ENCODE measurements around the gene FUT2.

The FUT2 gene

GRCh38 chr19:48670699-48671445 lies 24.9 kb upstream of the FUT2 start:
- Histone ChIP-seq H3K36me3 (ENCODE audit: insufficient read depth, low read length) (no peaks in the 10 kb centered on the region), H2AFZ (ENCODE audit: low read length) (no peak overlapping the region), H4K20me1 (ENCODE audit: insufficient read depth, low read length, poor library complexity, severe bottlenecking) (no peaks in the 10 kb centered on the region), H3K4me3 (ENCODE audit: low read length, poor library complexity, severe bottlenecking) (no peak overlapping the region), H3K9me2 (replicated peaks; ENCODE audit: low read depth, low read length) (no peaks in the 10 kb centered on the region), H3K4me1 (ENCODE audit: insufficient read depth, low read length, poor library complexity, severe bottlenecking) (no peaks in the 10 kb centered on the region), H3K4me2 (ENCODE audit: low read depth, low read length, poor library complexity, severe bottlenecking) (no peak overlapping the region), H3K27me3 (ENCODE audit: insufficient read depth, low read length, poor library complexity, severe bottlenecking) (no peaks in the 10 kb centered on the region), H3F3A (ENCODE audit: low read depth) (no peaks in the 10 kb centered on the region), H3K9ac (ENCODE audit: low read depth, low read length, poor library complexity, severe bottlenecking) (no peak overlapping the region), H3K79me2 (ENCODE audit: insufficient read depth, low read length) (no peaks in the 10 kb centered on the region), H3K9me3 (ENCODE audit: insufficient read depth, low read depth, low read length) (no peaks in the 10 kb centered on the region)
- no peak for TF ChIP-seq CTCF (conservative IDR thresholded peaks at IDR 0.05; ENCODE audit: low read length)
- no peak for TF ChIP-seq EZH2phosphoT487 (IDR thresholded peaks at IDR 0.05; ENCODE audit: borderline replicate concordance)

- no peak overlapping the region for H3K4me3 ChIP-seq (ENCODE audit: low read length, poor library complexity, severe bottlenecking)
- no peak overlapping the region for H3K4me2 ChIP-seq (ENCODE audit: low read depth, low read length, poor library complexity, severe bottlenecking)
- H3K79me2 ChIP-seq (ENCODE audit: insufficient read depth, low read length): no peaks in the 10 kb centered on the region
- no peak overlapping the region for H3K9ac ChIP-seq (ENCODE audit: low read depth, low read length, poor library complexity, severe bottlenecking)
- no peaks in the 10 kb centered on the region for H4K20me1 ChIP-seq (ENCODE audit: insufficient read depth, low read length, poor library complexity, severe bottlenecking)
- H3K27me3 ChIP-seq (ENCODE audit: insufficient read depth, low read length, poor library complexity, severe bottlenecking): no peaks in the 10 kb centered on the region
- H3K4me1 ChIP-seq (ENCODE audit: insufficient read depth, low read length, poor library complexity, severe bottlenecking): no peaks in the 10 kb centered on the region
- H3K9me3 ChIP-seq (ENCODE audit: insufficient read depth, low read depth, low read length): no peaks in the 10 kb centered on the region
- H3K9me2 ChIP-seq (replicated peaks; ENCODE audit: low read depth, low read length): no peaks in the 10 kb centered on the region
- H3K36me3 ChIP-seq (ENCODE audit: insufficient read depth, low read length): no peaks in the 10 kb centered on the region
- TF ChIP-seq EZH2phosphoT487 (IDR thresholded peaks at IDR 0.05; ENCODE audit: borderline replicate concordance): no peak
- no peak for TF ChIP-seq CTCF (conservative IDR thresholded peaks at IDR 0.05; ENCODE audit: low read length)
- no peak overlapping the region for H2AFZ ChIP-seq (ENCODE audit: low read length)
- no peaks in the 10 kb centered on the region for H3F3A ChIP-seq (ENCODE audit: low read depth)
These were observed 24.2 kb upstream of the FUT2 start for GRCh38 chr19:48671446-48671995.

GRCh38 chr19:48672994-48673393 lies 22.8 kb upstream of the FUT2 start, which contains the start of gene NTN5:
Gene NTN5 (minus strand): TSS chr19:48673017. CDS start chr19:48670986, 2,031 bp downstream.
- H3K4me3 ChIP-seq (ENCODE audit: low read length, poor library complexity, severe bottlenecking): no peak within 1 kb of the TSS
- H3F3A ChIP-seq (ENCODE audit: low read depth): no peaks in the 10 kb centered on the region
- H3K9me3 ChIP-seq (ENCODE audit: insufficient read depth, low read depth, low read length): no peaks in the 10 kb centered on the region
- H3K36me3 ChIP-seq (ENCODE audit: insufficient read depth, low read length): no peaks in the 10 kb centered on the region
- H3K9ac ChIP-seq (ENCODE audit: low read depth, low read length, poor library complexity, severe bottlenecking): no peak within 1 kb of the TSS
- no peaks in the 10 kb centered on the region for H3K9me2 ChIP-seq (replicated peaks; ENCODE audit: low read depth, low read length)
- H3K4me1 ChIP-seq (ENCODE audit: insufficient read depth, low read length, poor library complexity, severe bottlenecking): no peaks in the 10 kb centered on the region
- no peaks in the 10 kb centered on the region for H4K20me1 ChIP-seq (ENCODE audit: insufficient read depth, low read length, poor library complexity, severe bottlenecking)
- no peak within 1 kb of the TSS for H3K4me2 ChIP-seq (ENCODE audit: low read depth, low read length, poor library complexity, severe bottlenecking)
- H3K27me3 ChIP-seq (ENCODE audit: insufficient read depth, low read length, poor library complexity, severe bottlenecking): no peaks in the 10 kb centered on the region
- H2AFZ ChIP-seq (ENCODE audit: low read length): no peak within 1 kb of the TSS
- TF ChIP-seq CTCF (conservative IDR thresholded peaks at IDR 0.05; ENCODE audit: low read length) (no peak), EZH2phosphoT487 (IDR thresholded peaks at IDR 0.05; ENCODE audit: borderline replicate concordance) (no peak)
- H3K79me2 ChIP-seq (ENCODE audit: insufficient read depth, low read length): no peaks in the 10 kb centered on the region

Data from Loucy (cell line).